Mammary epithelial cell (primary cell): ENCODE results near the gene TMEM259.

Experiments
- CTCF ChIP-seq, 2 donors: IDR thresholded peaks in 1 of 2; conservative IDR thresholded peaks in 1 of 2; 2 replicates each; pipeline ENCODE4 v1.5.1; 2011 to 2012; ENCODE audit warnings: inconsistent platforms in 2 of 2, low read length in 2 of 2, mild to moderate bottlenecking in 2 of 2, control low read depth in 1 of 2, low read depth in 1 of 2; ENCODE audit not compliant: insufficient read depth in 1 of 2; ENCODE audit errors: extremely low read depth in 1 of 2
- EZH2 ChIP-seq: IDR thresholded peaks from 2 replicates; pipeline ENCODE4 v1.6.1; 2012; ENCODE audit warnings: low read length, inconsistent platforms, borderline replicate concordance

- TF ChIP-seq CTCF (conservative IDR thresholded peaks at IDR 0.05 in 1 of 2, IDR thresholded peaks at IDR 0.05 in 1 of 2; ENCODE audit: extremely low read depth in 1 of 2, insufficient read depth in 1 of 2, low read depth in 1 of 2, low read length in 2 of 2) (no peak), EZH2 (no peak)
Measured at GRCh38 chr19:1009981-1010538, 10.9 kb downstream of the TMEM259 start.
